Chondrocyte (in vitro differentiated cells): Measurements from ENCODE around the gene USP34. TPM values are rescaled to one million over a fixed set of nuclear protein-coding genes. Genes with fewer than 3 reads are reported as not detected.
A peak's percentile ranks its signal among the peaks of the same experiment; 100 is the strongest.
"Not testable (repeated sequence)": the region's sequence is repeated elsewhere in the genome, so short reads cannot be mapped to it uniquely, and the experiment has no call there.

Source experiments
- DNase-seq: peaks from one replicate; pipeline ENCODE4 v3.0.0; 2021; ENCODE audit warnings: mixed read lengths, low spot score
- H3K27ac Mint-ChIP-seq: one replicate; pipeline ENCODE4 v1.8.0; 2021; ENCODE audit warnings: mild to moderate bottlenecking, moderate library complexity, mixed read lengths; ENCODE audit not compliant: unreplicated experiment
- H3K27me3 Mint-ChIP-seq: 2 replicates; pipeline ENCODE4 v1.8.0; 2021; ENCODE audit warnings: low read depth, mixed read lengths
- H3K36me3 Mint-ChIP-seq: 2 replicates; pipeline ENCODE4 v1.8.0; 2021; ENCODE audit warnings: low read depth, mixed read lengths
- H3K4me1 Mint-ChIP-seq: 2 replicates; pipeline ENCODE4 v1.8.0; 2021; ENCODE audit warnings: low read depth, mild to moderate bottlenecking, mixed read lengths
- H3K4me3 Mint-ChIP-seq: one replicate; pipeline ENCODE4 v1.8.0; 2021; ENCODE audit warnings: mild to moderate bottlenecking, moderate library complexity, mixed read lengths; ENCODE audit not compliant: unreplicated experiment
- H3K9me3 Mint-ChIP-seq: 2 replicates; pipeline ENCODE4 v1.8.0; 2021; ENCODE audit warnings: low read depth, mixed read lengths
- total RNA-seq: library from RNA; stranded (reverse); gene quantifications from 3 replicates; pipeline ENCODE4 v1.2.1, GENCODE V29; 2021
- TF ChIP-seq, protein P1 (sequence below): fragments of 200-600 bp; sonication (generic); IDR thresholded peaks from 2 replicates; pipeline ENCODE4 v1.5.0; 2021; ENCODE audit warnings: antibody characterized with exemption, mild to moderate bottlenecking, moderate library complexity

USP34 gene
- total RNA-seq, 1 donor from 2014 or later: 104 TPM

DNA sequence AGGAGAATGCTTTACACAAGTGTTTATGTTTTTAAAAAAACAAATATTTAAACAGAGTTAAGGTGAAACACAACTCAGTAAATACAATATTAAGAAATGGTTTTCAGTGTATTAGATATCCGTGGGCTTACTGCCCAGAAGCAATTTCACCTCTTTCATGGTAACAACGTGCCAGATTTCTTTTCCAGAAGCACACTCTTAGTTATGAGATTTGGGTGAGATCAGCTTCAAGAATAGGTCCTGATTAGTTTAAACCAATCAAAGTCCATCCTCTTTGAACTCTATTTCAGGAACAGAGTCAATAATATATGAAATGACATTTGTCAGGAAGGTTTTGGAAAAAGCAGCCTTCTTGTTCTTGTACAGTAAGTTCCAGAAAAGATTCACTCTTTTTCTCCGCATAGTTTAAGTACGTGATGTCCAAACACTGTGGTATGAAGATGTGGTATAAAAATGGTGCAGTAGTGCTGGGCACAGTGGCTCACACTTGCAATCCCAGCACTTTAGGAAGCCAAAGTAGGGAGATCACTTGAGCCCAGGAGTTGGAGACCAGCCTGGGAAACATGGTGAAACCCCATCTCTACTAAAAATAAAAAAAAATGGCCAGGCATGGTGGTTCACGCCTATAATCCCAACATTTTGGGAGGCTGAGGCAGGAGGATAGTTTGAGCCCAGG, 14.7 kb downstream of the USP34 start:
- Mint-ChIP-seq H3K27me3 (no peaks in the 10 kb centered on the region), H3K36me3 (peaks cover 2% of the 10 kb centered on the region), H3K4me1 (peaks cover 31% of the 10 kb centered on the region), H3K27ac (peak overlapping the region; percentile 36), H3K9me3 (no peaks in the 10 kb centered on the region), H3K4me3 (no peak overlapping the region)
- TF ChIP-seq, protein P1, sequence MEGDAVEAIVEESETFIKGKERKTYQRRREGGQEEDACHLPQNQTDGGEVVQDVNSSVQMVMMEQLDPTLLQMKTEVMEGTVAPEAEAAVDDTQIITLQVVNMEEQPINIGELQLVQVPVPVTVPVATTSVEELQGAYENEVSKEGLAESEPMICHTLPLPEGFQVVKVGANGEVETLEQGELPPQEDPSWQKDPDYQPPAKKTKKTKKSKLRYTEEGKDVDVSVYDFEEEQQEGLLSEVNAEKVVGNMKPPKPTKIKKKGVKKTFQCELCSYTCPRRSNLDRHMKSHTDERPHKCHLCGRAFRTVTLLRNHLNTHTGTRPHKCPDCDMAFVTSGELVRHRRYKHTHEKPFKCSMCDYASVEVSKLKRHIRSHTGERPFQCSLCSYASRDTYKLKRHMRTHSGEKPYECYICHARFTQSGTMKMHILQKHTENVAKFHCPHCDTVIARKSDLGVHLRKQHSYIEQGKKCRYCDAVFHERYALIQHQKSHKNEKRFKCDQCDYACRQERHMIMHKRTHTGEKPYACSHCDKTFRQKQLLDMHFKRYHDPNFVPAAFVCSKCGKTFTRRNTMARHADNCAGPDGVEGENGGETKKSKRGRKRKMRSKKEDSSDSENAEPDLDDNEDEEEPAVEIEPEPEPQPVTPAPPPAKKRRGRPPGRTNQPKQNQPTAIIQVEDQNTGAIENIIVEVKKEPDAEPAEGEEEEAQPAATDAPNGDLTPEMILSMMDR: no peak
- DNase-seq: no peak

DNA sequence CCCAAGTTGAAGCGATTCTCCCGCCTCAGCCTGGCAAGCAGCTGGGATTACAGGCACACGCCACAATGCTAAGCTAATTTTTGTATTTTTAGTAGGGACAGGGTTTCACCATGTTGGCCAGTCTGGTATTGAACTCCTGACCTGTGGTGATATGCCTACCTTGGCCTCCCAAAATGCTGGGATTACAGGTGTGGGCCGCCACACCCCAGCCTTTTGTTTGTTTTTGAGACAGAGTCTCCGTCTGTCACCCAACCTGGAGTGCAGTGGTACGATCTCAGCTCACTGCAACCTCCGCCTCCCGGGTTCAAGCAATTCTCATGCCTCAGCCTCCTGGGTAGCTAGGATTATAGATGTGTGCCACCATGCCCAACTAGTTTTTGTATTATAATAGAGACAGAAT, 15.9 kb downstream of the USP34 start:
- H3K9me3 Mint-ChIP-seq, H3K27me3 Mint-ChIP-seq, H3K4me3 Mint-ChIP-seq, H3K36me3 Mint-ChIP-seq, DNase-seq, H3K27ac Mint-ChIP-seq: not testable (repeated sequence)
- peaks cover 24% of the 10 kb centered on the region for H3K4me1 Mint-ChIP-seq

DNA sequence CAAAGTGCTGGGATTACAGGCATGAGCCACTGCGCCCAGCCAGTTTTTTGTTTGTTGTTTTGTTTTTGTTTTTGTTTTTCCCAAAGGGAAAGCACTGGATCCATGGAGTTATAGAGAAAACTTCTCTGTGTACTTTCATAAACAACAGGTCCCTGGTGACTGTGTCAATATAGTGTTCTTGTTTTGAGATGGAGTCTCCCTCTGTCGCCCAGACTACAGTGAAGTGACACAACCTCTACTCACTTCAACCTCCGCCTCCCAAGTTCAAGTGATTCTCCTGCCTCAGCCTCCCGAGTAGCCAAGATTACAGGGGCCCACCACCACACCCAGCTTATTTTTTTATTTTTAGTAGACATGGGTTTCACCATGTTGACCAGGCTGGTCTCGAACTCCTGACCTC, 16.5 kb downstream of the USP34 start:
- Mint-ChIP-seq H3K27me3 (no peaks in the 10 kb centered on the region), H3K4me3 (no peak overlapping the region), H3K9me3 (no peaks in the 10 kb centered on the region), H3K36me3 (peaks cover 3% of the 10 kb centered on the region), H3K27ac (no peak overlapping the region), H3K4me1 (peaks cover 20% of the 10 kb centered on the region)
- no peak for DNase-seq
- TF ChIP-seq, protein P1: no peak

DNA sequence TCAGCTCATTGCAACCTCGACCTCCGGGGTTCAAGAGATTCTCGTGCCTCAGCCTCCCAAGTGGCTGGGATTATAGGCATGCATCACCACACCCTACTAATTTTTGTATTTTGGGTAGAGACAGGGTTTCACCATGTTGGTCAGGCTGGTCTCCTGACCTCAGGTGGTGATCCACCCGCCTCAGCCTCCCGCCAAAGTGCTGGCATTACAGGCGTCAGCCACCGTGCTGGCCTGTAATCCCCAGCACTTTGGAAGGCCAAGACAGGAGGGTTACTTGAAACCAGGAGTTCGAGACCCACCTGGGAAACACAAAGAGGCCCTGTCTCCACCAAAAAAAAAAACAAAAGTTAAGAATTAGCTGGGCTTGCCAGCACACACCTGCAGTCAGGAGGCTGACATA, 18.5 kb downstream of the USP34 start:
- Mint-ChIP-seq H3K36me3 (peaks cover 3% of the 10 kb centered on the region), H3K27ac (peak overlapping the region; percentile 76), H3K4me3 (no peak overlapping the region), H3K9me3 (no peaks in the 10 kb centered on the region), H3K4me1 (peaks cover 13% of the 10 kb centered on the region), H3K27me3 (no peaks in the 10 kb centered on the region)
- no peak for DNase-seq
- TF ChIP-seq, protein P1: no peak

DNA sequence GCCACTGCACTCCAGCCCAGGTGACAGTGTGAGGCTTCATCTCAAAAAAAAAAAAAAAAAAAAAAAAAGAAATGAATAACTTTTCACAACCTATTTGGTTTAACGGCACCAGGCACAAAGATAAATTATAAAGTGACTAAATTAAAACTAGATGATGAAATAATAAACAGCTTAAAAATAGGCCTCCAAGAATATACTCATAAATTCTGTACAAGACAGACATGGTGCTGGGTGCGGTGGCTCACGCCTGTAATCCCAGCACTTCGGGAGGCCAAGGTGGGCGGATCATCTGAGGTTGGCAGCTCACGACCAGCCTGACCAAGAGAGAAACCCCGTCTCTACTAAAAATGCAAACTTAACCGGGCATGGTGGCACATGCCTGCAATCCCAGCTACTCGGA, 19.7 kb downstream of the USP34 start:
- no peaks in the 10 kb centered on the region for H3K9me3 Mint-ChIP-seq
- no peak for DNase-seq
- H3K4me3 Mint-ChIP-seq: no peak overlapping the region
- H3K36me3 Mint-ChIP-seq: peaks cover 3% of the 10 kb centered on the region
- H3K27ac Mint-ChIP-seq: no peak overlapping the region
- H3K27me3 Mint-ChIP-seq: no peaks in the 10 kb centered on the region
- TF ChIP-seq, protein P1: no peak
- H3K4me1 Mint-ChIP-seq: peaks cover 10% of the 10 kb centered on the region

DNA sequence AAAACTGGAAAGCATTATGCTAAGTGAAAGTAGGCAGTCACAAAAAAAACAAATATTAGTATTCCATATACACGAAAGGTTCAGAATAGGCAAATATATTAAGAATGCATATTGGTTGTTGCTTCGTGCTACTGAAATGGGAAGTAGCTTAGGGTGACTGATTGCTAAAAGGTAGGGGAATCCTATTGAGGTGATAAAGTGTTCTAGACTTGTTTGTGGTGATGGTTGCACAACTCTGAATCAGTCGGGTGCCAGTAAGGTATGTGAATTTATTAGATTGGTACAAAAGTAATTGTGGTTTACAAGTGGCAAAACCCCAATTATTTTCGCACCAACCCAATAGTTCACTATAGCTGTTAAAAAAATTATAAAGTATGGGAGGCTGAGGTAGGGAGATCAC, 20.7 kb downstream of the USP34 start:
- peaks cover 2% of the 10 kb centered on the region for H3K36me3 Mint-ChIP-seq
- TF ChIP-seq, protein P1: no peak
- no peaks in the 10 kb centered on the region for H3K9me3 Mint-ChIP-seq
- DNase-seq: no peak
- H3K4me1 Mint-ChIP-seq: peaks cover under 1% of the 10 kb centered on the region
- H3K27ac Mint-ChIP-seq: peak overlapping the region; percentile 2
- H3K4me3 Mint-ChIP-seq: no peak overlapping the region
- H3K27me3 Mint-ChIP-seq: no peaks in the 10 kb centered on the region
